Activated CD8-positive, alpha-beta memory T cell treated with anti-CD3 and anti-CD28 coated beads, Interleukin-2, amount 50 U/mL, for 24 hours (primary cell): ENCODE measurements around the gene KERA.

Experiments
- DNase-seq: peaks from one replicate; pipeline ENCODE4 v3.0.0-alpha.2; 2020; ENCODE audit errors: extremely low read depth

Gene KERA

DNA sequence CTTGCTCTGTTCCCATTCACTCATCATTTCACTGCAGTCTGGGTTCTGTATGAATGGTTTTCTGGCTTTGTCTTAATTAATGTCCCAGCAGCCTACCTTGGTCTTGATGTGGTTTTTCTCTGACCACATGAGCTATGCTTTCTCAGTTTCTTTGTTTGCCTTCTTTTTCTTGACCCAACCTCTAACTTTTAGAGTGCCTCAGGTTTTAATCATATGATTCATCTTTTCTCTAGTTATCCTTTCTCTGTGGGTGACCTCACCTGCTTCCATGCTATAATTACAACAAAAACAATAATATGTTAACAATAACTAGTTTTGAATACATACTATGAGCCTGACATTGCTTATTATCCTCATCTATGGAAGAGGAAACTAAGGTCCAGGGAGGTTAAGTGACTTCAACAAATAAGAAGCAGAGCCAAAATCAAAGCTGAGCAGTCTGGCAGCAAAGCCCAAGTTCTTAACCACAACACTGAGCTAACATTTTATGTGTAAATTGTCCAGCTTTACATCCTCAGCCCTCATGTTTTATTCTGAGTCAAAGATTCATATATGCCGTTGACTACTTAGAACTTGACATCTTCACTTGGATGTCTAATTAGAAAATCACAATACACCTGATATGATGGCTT is 48.4 kb downstream of the KERA start:
- no peak for DNase-seq

DNA sequence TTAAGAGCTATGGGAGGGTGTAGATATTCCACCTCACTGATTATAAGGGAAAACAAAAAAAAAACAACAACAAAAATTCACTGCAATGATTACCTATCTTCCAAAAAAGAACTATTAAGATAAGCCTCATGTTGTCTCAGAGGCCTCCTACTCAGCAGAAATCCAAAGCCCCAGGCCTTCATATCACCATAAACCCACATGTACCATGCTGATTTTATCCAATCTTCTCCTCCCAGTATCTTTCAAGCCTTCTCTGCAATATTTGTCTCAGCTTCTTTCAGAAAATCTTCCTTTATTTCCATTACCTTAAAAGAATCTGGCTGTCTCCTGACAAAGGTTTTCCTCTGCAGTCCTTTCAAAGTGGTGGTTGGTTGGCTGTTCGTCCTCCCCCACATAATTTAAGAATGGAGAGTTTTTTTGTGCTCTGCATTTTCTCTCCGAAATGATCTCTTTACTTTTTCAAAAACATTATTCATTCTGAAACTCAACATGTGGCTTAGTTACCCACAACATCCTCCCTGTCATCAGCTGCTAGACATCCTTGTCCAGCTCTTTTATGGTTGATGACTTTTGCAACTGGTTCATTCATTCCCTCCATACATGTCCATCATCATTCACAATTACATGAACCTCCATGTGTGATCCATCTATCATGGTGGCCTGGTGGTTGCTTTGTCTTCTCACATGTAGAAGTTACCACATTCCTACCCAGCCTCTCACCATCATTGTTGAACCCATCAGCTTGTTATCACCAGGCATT is 50.1 kb downstream of the KERA start:
- DNase-seq, result no peak

DNA sequence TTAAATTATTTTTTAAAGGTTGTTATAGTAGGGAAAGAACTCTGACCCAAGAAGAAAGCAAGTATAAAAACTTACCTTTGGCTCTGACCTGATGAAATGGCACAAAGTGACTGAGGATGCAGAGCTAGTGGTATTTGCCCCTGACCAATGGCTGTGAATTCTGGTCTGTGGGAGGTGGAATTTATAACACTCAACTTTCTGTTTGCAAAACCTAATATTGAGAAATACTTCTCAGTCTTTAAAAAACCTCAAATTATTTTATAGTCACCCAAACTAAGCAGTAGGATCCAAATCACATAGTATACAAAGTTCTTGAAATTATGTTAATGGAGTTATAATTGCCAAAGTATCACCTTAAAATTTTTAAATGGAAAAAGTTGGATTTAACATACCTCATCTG is 53.0 kb downstream of the KERA start, which contains the start of gene EPYC:
EPYC (minus strand) TSS at position 101 of the 400 bp plus-strand sequence. CDS start 2,407 bp downstream, outside the sequence.
- DNase-seq, result no peak

DNA sequence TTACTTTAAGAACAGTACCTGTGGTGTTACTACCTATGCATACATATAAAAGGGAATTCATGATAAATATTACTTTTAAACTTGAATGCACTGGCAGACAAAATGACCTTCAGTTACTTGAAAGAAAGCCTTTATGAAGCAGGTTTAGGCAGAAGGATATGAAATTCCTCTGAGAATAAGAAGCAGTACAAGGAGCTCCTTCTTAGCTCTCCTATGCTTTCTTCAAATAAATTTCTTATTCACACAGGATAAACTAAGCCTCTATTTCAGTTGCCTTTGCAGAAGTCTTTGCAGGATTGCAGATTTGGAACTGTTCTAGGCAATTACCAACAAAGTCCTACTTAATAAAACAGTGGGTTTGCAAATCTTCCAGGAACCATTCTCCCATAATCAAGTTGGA is 54.1 kb downstream of the KERA start:
- DNase-seq, result no peak

DNA sequence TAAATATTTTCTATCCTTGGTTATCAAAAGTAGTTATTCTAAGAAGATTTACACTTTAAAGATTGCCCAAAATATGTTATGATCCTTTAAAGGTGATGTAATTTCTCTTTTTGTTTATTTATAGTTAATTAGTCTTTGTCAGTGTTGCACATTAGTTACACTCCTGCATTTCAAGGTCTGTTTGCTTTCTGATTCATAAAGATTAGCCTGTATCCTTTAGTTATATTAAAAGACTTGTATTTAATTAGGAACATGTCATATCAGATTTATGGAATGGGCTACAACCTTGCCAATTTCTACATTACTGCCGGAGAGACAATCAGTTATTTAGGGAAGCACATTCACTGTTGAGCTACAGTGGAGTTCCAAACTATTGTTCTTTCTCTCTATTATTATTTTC is 56.5 kb downstream of the KERA start:
- DNase-seq, result no peak
